ENCODE data around the gene C2orf49. TPM values are rescaled to one million over a fixed set of nuclear protein-coding genes. Genes with fewer than 3 reads are reported as not detected.

C2orf49 gene
- total and polyA plus RNA-seq, 9 of the 15 experiments (the other 6 are each of a cell fraction or from before 2014, with no cell fraction given), result 17.9 to 38.2 (median 25.6) TPM

GRCh38 chr2:105368759-105369408, 31.5 kb downstream of the C2orf49 start (continued):
- TF ChIP-seq RAD21 (CRISPR knock-in tag; conservative IDR thresholded peaks at IDR 0.05 in 1 of 2, IDR thresholded peaks at IDR 0.05 in 1 of 2), result no peak
- no peak for TF ChIP-seq ELK3 (CRISPR knock-in tag; IDR thresholded peaks at IDR 0.05)
- TF ChIP-seq TCF7L2 (IDR thresholded peaks at IDR 0.05; ENCODE audit: low read depth, low read length), result no peak
- TF ChIP-seq MEIS2 (IDR thresholded peaks at IDR 0.05; ENCODE audit: partially characterized antibody), result no peak
- TF ChIP-seq KLF13 (tag; IDR thresholded peaks at IDR 0.05; ENCODE audit: borderline replicate concordance, low read depth), result no peak
- no peak for TF ChIP-seq RFX7 (CRISPR knock-in tag; IDR thresholded peaks at IDR 0.05)
- TF ChIP-seq PBX2 (CRISPR knock-in tag; IDR thresholded peaks at IDR 0.05; ENCODE audit: low read depth), result no peak
- no peak for TF ChIP-seq PBX2 (tag; conservative IDR thresholded peaks at IDR 0.05; ENCODE audit: low read depth)

Data from K562 (cell line).